ENCODE measurements around the gene RSPH6A. TPM values are rescaled to one million over a fixed set of nuclear protein-coding genes. Genes with fewer than 3 reads are reported as not detected.

RSPH6A gene
- polyA plus RNA-seq, 1 donor (not counting 4 experiments of a cell fraction or from before 2014, with no cell fraction given), result not detected

- Histone ChIP-seq H4K20me1 (ENCODE audit: control insufficient read depth, extremely low read depth, insufficient read depth, low read length) (peaks cover 8% of the 10 kb centered on the region), H3K27me3 (ENCODE audit: control insufficient read depth, extremely low read depth, insufficient read depth, low read length) (no peaks in the 10 kb centered on the region), H3K4me2 (ENCODE audit: control insufficient read depth, extremely low read depth, insufficient read depth, low read depth, low read length) (no peak overlapping the region), H3K36me3 (ENCODE audit: control insufficient read depth in 2 of 2, extremely low read depth in 1 of 2, insufficient read depth in 2 of 2, low read length in 2 of 2) (peaks cover 9 to 42% of the 10 kb centered on the region in 2 experiments), H2AFZ (ENCODE audit: control insufficient read depth, low read length) (no peak overlapping the region), H3K9me1 (ENCODE audit: control insufficient read depth, extremely low read depth, insufficient read depth, low read length) (no peaks in the 10 kb centered on the region), H3K9ac (ENCODE audit: control insufficient read depth, extremely low read depth, insufficient read depth, low read length) (no peak overlapping the region), H3K4me1 (ENCODE audit: control insufficient read depth, extremely low read depth, insufficient read depth, low read length) (peaks cover 25% of the 10 kb centered on the region), H3K9me3 (ENCODE audit: control insufficient read depth, low read depth, low read length) (no peaks in the 10 kb centered on the region), H3K79me2 (ENCODE audit: control insufficient read depth, insufficient read depth, low read length) (peaks cover 10% of the 10 kb centered on the region), H3K4me3 (ENCODE audit: control insufficient read depth in 2 of 3, extremely low read depth in 1 of 3, insufficient read depth in 2 of 3, low read depth in 1 of 3, low read length in 3 of 3) (no peak overlapping the region), H3K27ac (ENCODE audit: control insufficient read depth, insufficient read depth, low read length) (no peak overlapping the region)
- dilution Hi-C loops (cut with MboI; ENCODE audit: extremely low pct_ligation_motif_present, low sequenced_read_pairs), result no loop called here
- TF ChIP-seq CTCF (optimal IDR thresholded peaks at IDR 0.05 in 1 of 3, IDR thresholded peaks at IDR 0.05 in 1 of 3, conservative IDR thresholded peaks at IDR 0.05 in 1 of 3; ENCODE audit: extremely low read depth in 1 of 3, insufficient read depth in 2 of 3, low read length in 3 of 3) (no peak), EZH2 (IDR thresholded peaks at IDR 0.05; ENCODE audit: low read length) (no peak)
- FAIRE-seq (no peak), DNase-seq (ENCODE audit: low read depth, low spot score) (no peak)
Observed at GRCh38 chr19:45786533-45786894, 28.6 kb downstream of the RSPH6A start.

GRCh38 chr19:45785781-45786532 lies 29.2 kb downstream of the RSPH6A start:
- Histone ChIP-seq H2AFZ (ENCODE audit: control insufficient read depth, low read length) (no peak overlapping the region), H3K79me2 (ENCODE audit: control insufficient read depth, insufficient read depth, low read length) (peaks cover 5% of the 10 kb centered on the region), H3K4me1 (ENCODE audit: control insufficient read depth, extremely low read depth, insufficient read depth, low read length) (peaks cover 24% of the 10 kb centered on the region), H3K9me1 (ENCODE audit: control insufficient read depth, extremely low read depth, insufficient read depth, low read length) (no peaks in the 10 kb centered on the region), H3K27ac (ENCODE audit: control insufficient read depth, insufficient read depth, low read length) (no peak overlapping the region), H4K20me1 (ENCODE audit: control insufficient read depth, extremely low read depth, insufficient read depth, low read length) (peaks cover 11% of the 10 kb centered on the region), H3K4me3 (ENCODE audit: control insufficient read depth in 2 of 3, extremely low read depth in 1 of 3, insufficient read depth in 2 of 3, low read depth in 1 of 3, low read length in 3 of 3) (no peak overlapping the region), H3K9ac (ENCODE audit: control insufficient read depth, extremely low read depth, insufficient read depth, low read length) (no peak overlapping the region), H3K36me3 (ENCODE audit: control insufficient read depth in 2 of 2, extremely low read depth in 1 of 2, insufficient read depth in 2 of 2, low read length in 2 of 2) (peaks cover 9 to 40% of the 10 kb centered on the region in 2 experiments), H3K4me2 (ENCODE audit: control insufficient read depth, extremely low read depth, insufficient read depth, low read depth, low read length) (no peak overlapping the region), H3K27me3 (ENCODE audit: control insufficient read depth, extremely low read depth, insufficient read depth, low read length) (no peaks in the 10 kb centered on the region), H3K9me3 (ENCODE audit: control insufficient read depth, low read depth, low read length) (no peaks in the 10 kb centered on the region)
- dilution Hi-C loops (cut with MboI; ENCODE audit: extremely low pct_ligation_motif_present, low sequenced_read_pairs), result no loop called here
- DNase-seq (ENCODE audit: low read depth, low spot score), result no peak
- TF ChIP-seq CTCF (optimal IDR thresholded peaks at IDR 0.05 in 1 of 3, IDR thresholded peaks at IDR 0.05 in 1 of 3, conservative IDR thresholded peaks at IDR 0.05 in 1 of 3; ENCODE audit: extremely low read depth in 1 of 3, insufficient read depth in 2 of 3, low read length in 3 of 3), result no peak
- TF ChIP-seq EZH2 (IDR thresholded peaks at IDR 0.05; ENCODE audit: low read length), result no peak
- FAIRE-seq, result no peak

Measured in keratinocyte (primary cell).